ENCODE data around the gene BDKRB1. TPM values are rescaled to one million over a fixed set of nuclear protein-coding genes. Genes with fewer than 3 reads are reported as not detected.

BDKRB1 gene
- total RNA-seq, 1 donor from 2014 or later = not detected

DNA sequence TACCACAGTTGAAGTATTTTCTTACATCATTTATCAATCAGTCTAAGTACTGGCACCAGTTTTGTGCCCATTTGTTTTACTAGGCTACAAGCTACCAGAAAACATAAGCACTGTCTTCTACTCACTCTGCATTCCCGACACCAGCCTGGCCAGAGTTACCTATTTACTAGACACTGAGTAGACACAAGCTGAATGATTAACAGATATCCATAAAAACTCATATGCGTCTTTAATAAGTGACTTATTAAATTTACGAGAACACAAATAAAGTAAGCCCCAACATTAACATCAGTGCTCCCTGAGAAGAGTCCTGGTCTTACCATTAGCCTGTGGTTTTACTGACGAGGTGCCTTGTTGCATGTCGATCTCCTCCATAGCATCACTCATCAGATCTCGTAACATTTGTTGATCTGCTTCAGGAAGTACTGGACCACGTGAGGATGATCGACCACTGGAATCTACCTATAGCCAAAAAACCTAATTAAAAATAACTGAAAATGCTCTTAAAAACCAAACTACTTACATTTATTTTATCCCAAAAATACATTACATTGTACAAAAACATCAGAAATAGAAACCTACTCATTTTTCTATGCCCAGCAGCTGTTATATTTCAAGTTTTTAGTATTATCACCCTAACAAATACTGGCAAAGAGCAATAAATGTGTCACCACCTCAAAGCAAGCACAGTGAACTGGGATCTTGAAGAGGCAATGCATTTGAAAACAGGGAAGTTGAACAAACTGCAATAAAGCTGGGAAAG, 53.3 kb downstream of the BDKRB1 start:
- ATAC-seq (no peak), DNase-seq (no peak)
- intact Hi-C loops (cut with micrococcal nuclease) = no loop called here

DNA sequence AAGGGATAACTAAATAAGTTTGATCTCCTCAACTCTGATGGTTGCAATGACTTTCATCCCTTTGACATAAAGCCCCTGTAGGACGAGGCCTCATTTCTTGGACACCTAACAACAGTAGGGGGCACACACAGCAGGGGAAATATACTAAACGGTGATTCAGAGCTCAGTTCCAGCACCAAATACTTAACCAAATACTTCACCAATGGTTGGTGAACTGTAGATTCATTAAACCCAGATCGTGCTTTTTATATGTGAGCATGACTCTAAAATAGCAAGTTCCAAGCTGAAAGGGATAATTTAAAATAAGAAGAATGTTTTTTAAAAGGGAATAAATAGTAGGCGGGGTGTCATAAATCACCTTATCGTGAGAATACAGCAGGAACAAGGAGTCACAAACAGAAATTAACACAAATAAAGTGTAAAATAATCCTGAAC, 53.9 kb downstream of the BDKRB1 start:
- ATAC-seq (no peak), DNase-seq (no peak)
- intact Hi-C loops (cut with micrococcal nuclease) = no loop called here

DNA sequence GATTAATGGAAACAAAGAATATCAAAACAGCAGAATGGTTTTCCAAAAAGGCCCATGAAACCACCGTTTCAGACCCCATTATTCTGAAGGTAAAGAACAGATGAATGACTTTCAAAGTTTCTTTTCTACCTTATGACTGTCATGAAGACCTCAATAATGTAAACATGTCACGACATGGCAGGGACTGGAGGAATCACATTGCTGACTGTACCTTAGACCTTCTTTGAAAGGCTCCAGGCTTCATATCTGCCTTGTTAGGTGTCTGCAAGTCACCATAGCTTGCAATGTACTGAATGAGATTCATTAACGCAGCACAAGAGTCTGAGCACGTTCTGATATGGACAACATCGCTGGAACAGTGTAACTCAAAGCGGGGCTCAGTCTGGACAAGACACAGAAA, 54.9 kb downstream of the BDKRB1 start:
- ATAC-seq (no peak), DNase-seq (no peak)
- intact Hi-C loops (cut with micrococcal nuclease) = no loop called here

Other genes with a start within 250 kb of the BDKRB1 start
- 2.4 TPM for gene C14orf132, start 216.8 kb upstream of the BDKRB1 start, total RNA-seq
- 0.57 TPM for gene BDKRB2, start 51.4 kb upstream of the BDKRB1 start, total RNA-seq
- 11.5 TPM for gene ATG2B, start 107.1 kb downstream of the BDKRB1 start, total RNA-seq
- gene GSKIP, start 107.3 kb downstream of the BDKRB1 start, total RNA-seq = 9.6 TPM
- gene AK7, start 135.9 kb downstream of the BDKRB1 start, total RNA-seq = 0.27 TPM
- gene PAPOLA, start 246.2 kb downstream of the BDKRB1 start, total RNA-seq = 166 TPM